Epidermal melanocyte (primary cell): ENCODE results near the gene CIT.
A peak's percentile ranks its signal among the peaks of the same experiment; 100 is the strongest.
"Not testable (repeated sequence)": the region's sequence is repeated elsewhere in the genome, so short reads cannot be mapped to it uniquely, and the experiment has no call there.

ENCODE experiments used
- DNase-seq: peaks from one replicate; pipeline ENCODE4 v3.0.0; 2011; ENCODE audit warnings: low spot score; ENCODE audit not compliant: insufficient read length

The CIT gene

DNA sequence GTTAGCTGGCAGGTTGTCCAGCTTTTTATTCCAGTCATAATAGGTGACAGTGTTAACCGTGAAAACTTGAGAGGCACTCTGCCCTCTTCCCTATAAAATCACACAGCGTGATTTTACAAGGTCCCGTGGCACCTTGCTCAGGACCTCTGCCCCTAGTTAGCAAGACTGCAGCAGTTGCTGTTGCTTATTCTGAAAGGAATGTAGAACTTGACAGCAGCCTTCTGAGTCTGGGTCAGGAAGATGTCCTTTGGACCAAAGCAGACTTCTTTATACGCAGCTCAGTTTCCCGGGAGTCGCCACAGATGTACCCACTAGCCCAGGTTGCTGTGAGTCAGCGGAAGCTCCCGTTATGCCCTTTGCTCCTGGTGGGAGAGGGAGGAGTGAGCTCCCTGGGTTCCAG, 196.0 kb downstream of the CIT start:
- no peak for DNase-seq

DNA sequence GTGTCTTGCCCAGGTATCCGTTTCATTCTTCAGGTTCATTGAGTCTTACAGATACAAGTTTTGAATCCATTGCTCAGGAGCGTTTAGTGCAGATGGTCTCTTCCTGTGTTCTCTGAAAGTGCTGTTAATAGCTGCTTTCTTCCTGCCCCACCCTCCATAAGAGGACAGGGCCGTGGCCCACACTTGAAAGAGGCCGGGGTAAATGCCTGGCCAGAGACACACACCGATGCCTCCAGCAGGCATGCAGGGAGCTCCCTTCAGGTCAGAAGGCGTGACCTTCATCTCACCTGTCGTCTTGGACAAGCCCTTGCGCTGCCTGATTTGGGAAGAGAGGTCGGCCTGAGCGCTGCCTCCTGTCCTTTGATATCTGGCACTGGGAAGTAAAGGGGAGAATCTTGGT, 197.6 kb downstream of the CIT start:
- no peak for DNase-seq

DNA sequence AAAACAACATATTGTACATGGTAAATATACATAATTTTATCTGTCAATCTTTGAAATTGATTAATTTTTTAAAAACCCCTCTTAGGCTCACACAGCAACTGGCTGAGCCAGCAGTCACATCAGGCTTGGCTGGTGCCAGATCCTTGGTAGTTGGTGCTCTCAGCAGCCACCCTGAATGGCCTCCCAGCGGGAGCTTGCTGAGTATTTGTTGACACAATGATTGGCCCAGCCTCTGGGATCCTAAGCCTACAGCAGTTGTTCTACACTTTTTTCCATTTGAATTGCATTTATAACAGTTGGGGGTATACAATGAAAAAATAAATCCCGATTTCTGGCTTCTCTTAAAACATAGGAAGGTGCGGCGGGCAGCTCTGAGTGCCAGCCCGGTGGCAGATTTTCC, 198.0 kb downstream of the CIT start:
- DNase-seq: no peak

DNA sequence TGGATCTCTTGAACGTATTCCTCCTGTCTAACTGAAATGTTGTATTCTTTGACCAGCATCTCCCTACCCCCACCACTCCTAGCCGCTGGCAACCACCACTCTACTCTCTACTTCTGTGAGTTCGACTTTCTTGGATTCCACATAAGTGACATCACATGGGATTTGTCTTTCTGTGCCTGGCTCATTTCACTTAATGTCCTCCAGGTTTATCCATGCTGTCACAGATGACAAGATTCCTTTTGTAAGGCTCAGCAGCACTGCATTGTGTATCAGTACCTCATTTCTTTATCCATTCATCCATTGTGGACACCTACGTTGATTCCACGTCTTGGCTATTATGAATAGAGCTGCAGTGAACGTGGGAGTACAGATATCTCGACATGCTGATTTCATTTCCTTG, 198.7 kb downstream of the CIT start:
- DNase-seq: no peak

DNA sequence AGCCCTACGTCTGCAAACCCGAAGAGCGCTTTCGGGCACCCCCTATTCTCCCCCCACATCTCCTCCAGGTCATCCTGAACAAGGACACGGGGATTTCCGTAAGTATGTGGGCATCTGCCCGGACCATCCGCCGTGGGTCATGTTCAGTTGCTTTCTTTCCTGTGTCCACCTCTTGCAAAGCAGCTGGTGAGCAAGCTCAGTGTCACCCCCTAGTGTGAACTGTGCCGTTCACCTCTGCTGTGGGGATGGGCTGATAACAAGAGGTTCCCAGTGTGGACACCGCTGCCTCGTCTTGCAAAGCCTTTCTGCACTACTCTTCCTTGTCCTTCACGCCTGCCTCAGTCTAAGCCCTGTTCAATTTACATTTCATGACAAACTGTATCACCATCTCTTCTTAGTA, 200.5 kb downstream of the CIT start:
- DNase-seq: no peak

DNA sequence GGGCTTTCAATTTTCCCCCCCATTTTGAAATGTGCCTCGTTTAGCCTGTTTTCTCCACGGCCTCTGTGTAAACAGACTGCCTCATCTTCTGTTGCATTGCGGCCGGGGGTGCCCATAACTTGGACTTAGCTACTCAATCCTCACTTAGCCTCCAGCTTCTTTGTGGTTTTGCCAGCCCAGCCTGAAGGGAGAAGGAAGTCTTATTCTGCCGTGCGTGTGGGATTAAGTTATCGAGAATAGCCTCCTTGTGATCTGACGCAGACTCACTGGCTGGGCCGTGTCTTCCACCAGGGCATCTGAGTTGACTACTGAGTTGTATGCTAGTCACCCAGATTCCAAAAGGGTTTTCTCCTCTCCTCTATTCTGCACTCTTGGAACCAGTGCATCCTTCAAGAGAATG, 201.1 kb downstream of the CIT start:
- DNase-seq: no peak

DNA sequence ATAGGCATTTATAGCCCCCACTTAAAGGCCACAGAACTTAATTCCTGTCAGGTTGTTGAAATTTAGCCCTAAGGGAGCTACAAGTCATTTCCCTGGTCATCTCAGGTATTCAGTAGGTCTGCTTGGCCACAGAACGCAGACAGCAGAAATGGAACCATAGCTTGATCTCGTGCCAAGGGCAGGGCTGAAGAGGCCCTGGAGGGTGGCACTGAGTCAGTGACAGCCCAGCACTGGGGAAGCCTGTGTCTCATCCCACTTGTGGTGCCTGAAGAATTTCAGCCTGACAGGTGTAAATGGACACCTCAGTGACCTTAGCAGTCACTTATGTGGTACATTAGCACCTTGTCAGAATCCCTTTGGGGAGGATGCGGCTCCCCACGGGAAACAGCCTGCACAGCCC, 202.6 kb downstream of the CIT start:
- no peak for DNase-seq

DNA sequence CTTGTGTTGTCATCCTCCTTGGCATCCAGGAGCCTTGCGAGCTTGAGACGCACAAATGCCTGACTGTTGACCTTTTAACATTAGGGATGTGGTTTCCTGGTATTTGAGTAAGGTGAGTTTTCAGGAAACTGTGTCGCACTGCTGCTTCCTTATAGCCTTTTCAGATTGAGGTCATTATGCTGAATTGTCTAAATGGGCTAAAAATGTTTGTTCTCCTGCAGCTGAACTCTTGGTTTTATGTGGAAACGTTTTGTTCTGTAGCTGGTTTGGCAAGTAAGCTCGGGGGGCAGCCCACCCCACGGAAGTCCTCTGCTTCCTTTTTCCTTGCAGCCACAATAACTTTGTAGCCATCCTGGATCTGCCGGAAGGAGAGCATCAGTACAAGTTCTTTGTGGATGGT, 203.5 kb downstream of the CIT start:
- DNase-seq: no peak

DNA sequence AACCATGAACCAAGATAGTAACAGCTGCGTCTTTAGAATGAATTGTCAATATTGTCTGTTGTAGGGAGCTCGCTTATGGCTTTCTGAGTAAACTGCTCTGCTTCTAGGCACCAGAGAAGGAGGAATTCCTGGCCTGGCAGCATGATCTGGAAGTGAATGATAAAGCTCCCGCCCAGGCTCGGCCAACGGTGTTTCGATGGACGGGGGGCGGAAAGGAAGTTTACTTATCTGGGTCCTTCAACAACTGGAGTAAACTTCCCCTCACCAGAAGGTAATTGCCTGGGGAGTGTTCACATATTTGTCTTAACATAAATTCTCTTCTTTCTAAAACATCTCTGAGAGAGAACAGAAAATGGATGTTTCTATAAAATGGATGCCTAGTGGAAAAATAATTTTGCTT, 204.9 kb downstream of the CIT start:
- no peak for DNase-seq

DNA sequence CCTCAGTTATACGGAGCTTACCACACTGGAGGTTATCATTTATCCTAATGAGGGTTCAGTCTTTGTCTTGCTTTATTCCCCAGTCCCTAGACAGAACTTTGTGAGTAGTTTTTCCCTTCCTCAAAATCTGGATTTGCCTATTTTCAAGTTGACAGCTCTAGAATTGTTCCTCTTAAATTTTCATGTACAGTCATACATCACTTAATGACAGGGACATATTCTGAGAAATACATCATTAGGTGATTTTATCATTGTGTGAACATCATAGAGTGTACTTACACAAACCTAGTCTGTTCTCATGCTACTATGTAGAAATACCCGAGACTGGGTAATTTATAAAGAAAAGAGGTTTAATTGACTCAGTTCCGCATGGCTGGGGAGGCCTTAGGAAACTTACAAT, 206.1 kb downstream of the CIT start:
- DNase-seq: no peak

DNA sequence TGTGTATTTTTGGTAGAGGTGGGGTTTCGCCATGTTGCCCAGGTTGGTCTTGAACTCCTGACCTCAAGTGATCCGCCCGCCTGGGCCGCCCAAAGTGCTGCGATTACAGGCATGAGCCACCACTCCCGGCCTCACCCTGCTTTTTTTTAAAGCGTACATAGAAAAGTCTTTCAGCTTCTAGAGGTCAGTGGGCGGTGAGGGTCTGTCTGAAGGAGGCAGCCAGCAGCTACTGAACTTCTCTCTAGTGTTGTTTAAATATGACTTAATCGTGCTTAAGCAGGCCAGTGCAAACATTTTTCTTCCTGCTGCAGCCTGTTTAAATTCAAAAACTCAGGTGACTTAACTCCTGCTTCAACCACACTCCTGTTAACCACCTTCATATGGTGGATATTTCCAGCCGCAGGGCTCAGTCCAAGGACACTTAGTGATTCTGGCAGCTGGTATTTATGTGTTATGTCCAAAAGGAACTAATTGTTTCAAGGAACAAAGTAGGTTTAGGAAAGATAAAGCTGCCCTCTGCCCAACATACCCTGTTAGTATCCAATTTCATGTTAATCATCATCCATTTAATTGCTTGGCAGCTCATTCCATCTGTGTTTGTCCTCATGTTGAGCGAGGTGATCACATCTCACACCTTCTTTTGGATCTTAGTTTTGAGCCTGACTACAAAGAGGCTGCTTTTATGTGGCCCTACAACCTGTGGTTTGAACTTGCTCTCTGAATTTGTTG, 207.2 kb downstream of the CIT start:
- no peak for DNase-seq

DNA sequence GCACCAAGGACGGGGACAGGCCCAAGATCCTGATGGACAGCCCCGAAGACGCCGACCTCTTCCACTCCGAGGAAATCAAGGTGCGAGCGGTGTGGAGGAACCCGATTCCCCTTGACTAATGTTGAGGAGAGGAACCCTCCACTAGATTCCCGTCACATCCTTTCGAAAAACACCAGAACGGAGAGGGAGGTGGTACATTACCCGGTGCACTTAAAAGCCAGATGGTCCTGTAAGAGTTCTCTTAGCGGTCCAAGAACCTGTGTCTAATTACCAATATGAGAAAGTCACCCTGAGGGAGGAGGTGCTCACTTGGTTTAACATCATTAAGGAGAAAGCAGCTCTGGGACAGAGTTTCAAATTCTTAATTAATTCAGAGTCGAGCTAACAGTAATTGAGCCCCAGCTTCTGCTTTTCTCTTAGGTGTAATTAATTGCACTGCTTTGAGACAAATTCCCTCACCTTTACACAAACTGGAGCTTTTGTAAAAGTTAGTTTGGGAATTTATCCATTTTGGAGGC, 208.7 kb downstream of the CIT start:
- no peak for DNase-seq

DNA sequence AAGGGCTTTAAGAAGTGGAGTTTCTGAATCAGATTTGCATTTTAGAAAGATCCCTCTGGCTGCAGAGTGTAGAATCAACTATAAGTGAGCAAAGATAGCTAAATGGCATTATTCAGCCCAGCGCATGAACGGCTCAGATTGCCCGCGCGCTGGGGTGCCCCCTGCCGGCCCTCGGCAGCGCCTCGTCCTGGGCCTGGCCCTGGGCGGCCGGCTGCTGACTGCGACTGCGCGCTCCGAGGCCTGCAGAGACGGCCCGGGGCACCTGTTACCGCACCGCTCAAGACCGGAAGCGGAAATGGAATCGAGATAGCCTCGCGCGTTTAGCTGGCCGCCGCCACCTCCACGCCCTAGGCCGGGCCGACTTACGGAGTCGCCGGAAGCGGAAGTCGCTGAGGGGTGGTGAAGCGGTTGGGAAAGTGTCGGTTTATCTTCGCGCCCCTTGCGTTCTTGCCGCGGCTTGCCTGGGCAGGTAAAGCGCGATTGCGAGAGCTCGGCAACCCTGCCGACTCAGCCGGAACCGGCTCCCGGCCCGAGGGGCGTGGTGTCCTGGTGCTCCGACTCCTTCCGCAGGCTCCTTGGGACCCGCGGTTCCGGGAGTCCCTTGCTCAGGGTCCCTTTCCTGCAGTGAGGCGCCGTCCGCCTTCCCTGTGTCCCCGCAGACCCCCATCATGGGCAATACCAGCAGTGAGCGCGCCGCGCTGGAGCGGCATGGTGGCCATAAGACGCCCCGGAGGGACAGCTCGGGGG, 209.4 kb downstream of the CIT start, which contains the start of gene PRKAB1:
PRKAB1 (plus strand) TSS at position 557 of the 747 bp plus-strand sequence; CDS start at position 669, 112 bp downstream.
- DNase-seq: peak; percentile 86

DNA sequence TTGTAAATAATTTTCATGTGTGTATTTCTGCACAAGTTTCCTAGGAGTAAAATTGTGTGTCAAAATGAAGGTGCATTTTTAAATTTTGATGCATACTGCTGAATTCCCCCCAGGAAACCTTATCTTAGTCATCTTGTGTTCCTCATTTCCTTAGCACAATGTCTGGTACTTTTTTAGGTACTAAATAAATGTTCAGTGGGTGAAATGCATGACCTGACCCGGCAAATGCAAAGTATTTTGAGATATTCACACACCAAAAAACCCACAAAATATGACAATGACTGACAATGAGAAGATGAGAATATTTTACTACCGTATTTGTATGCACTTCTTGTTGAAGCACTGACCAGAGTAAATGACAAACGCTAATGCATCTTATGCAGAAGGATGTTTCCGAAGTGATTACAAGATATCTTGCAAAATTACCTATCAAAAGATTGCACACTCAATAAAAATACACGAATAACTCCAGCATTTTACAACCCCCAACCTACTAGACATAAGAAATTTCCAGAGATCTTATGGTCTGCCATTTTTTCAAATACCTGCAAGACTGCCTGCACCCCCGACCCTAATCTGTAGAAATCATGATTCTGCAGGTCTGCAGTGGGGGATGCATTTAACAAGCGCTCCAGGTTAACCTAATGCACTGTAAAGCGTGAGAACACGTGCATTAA, 210.1 kb downstream of the CIT start:
- DNase-seq: no peak

DNA sequence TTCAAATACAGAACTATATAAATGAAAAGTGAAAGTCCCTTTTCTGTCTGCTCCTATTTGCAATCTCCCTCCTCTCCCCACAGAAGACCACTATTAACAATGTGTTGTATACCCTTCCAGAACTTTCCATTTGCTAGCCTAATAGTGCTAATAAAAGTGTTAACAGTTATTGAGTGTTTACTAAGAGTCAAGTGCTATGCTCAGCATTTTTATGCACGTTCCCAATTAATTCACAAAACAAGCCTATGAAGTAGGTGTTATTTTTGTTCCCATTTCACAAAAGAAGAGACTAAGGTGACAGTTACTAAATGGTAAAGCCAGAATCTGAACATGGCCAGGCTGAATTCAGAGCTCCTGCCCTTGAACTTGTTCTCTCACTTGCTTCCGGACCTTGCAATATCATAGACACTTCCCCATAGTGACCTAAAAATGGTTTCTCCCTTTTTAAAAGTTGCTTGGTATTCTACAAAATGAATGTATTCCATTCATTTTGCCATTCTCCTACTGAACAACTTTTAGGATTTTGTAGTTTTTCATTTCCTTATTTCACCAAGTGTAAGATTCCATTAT, 210.8 kb downstream of the CIT start:
- no peak for DNase-seq

DNA sequence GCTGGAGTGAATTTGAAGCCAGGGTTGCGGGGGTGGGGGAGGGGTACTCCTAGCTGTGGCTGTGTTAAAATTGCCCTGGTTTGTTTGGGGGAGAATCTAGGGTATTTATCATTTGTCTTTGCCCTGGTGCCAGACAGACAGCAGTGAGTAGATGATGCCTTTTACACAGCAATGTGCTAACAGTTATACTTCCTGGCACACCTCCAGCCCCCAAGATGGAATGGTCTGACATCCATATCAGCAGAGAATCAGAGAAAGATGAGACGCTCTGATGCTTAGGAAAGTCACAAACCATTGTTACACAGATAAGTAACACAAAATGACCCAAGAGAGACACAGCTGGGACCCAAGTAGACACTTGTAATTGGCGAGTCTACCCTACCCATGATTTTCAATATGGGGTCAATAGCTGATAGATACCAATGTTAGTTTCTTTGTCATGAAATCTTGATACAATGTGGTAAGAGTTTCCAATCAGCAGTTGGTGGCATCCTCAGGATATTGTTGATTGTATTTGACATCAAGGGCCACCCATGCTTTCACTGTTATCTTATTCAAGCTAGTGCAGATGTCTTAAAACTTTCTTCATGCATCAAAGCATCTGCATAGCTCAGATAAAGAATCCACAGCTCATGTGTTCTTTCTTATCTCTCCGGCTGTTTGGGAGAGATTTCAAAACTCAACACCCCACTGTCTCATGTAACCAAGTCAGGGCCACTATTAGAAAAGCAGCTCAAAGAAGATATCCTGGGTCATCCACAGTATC, 211.8 kb downstream of the CIT start:
- no peak for DNase-seq

DNA sequence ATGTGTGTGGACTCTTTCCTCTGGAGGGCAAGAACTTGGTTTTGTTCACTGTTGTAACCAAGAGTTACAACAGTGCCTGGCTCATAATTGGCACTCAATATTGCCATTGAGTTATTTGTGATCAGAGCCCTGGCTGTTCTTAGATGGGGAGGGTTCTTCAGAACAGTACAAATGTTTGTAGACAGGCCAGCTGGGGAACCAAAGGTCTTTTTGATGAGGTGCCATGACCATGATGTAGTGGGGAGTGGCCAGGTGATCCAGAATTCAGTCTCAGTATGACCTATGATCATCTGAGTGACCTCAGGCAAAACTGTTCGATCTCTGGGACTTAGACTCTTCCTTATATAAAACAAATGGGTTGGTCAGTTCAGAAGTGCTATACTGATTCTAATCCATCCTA, 212.5 kb downstream of the CIT start:
- DNase-seq: no peak

DNA sequence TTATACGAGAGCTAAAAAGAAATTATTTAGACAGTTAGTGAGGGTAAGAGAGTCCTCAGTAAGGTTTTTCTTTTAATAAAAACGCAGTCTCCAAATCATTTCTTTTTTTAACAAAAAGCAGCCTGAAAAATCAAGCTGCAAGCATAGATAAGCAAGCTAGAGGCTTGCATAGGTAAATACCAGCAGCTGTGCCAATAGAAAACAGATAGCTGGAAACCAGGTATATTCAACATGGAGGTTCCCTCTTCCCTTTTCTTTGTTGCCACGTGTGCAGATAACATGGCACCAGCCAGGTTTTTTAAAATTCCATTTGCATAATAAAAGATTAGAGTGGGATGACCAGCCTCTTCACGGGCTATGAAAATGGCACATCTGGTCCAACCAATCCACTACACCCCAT, 215.2 kb downstream of the CIT start:
- no peak for DNase-seq

DNA sequence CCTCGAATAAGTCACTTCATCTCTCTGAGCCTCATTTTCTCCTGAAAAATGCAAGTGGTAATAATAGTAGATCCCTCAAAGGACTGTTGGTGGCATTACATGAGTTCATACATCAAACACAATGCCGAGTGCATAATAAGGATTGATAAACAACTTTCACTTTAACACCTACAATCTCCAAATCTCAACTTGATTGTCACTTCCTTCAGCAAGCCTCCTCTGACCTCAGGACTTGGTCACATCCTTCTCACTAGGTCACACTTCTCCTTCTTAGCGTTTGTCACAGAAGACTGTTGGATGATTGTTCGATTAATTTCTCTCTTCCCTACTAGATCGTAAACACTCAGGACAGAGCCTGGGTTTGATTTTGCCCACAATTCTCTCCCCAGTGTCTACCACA, 217.0 kb downstream of the CIT start:
- no peak for DNase-seq

DNA sequence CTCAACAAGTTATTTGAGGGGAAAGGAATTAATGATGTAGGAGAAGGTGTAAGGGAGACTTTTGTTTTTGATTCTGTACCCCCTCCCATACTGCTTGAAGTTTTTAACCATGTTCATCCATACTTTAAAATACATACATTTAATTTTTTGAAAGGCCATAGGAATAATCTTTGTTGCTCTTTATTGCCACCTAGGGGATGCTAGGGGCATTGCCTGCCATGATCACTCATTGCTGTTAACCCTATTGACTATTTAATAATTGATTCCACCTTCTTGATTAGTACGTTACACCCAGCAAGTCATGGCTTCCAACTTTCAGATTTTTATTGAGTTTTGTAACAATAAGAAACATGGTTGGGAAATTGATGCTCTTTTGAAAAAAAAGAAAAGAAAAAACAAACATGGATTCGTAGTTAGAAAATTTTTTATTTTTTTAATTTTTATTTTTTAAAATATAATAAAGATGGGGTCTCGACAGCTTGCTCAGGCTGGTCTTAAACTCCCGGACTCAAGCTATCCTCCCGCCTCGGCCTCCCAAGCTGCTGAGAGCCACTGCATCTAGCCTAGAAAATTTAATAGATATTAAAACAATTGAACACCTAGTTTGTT, 217.7 kb downstream of the CIT start:
- DNase-seq: peak; percentile 52

DNA sequence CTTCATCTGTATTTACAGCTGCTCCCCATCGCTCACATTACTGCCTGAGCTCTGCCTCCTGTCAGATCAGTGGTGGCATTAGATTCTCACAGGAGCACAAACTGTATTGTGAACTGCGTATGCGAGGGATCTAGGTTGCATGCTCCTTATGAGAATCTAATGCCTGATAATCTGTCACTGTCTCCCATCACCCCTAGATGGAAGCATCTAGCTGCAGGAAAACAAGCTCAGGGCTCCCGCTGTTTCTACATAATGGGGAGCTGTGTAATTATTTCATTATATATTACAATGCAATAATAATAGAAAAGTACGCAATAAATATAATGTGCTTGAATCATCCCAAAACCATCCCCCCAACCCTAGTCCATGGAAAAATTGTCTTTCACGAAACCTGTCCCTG, 219.0 kb downstream of the CIT start:
- DNase-seq: not testable (repeated sequence)
